GM21423 (cell line): ENCODE data around the gene MAPKAP1.

ENCODE experiments used
- ATAC-seq: cut with Tn5 transposase; IDR thresholded peaks from one replicate; pipeline ENCODE4 v1.9.1; 2021; ENCODE audit warnings: mild to moderate bottlenecking, moderate library complexity; ENCODE audit not compliant: unreplicated experiment

MAPKAP1 gene

DNA sequence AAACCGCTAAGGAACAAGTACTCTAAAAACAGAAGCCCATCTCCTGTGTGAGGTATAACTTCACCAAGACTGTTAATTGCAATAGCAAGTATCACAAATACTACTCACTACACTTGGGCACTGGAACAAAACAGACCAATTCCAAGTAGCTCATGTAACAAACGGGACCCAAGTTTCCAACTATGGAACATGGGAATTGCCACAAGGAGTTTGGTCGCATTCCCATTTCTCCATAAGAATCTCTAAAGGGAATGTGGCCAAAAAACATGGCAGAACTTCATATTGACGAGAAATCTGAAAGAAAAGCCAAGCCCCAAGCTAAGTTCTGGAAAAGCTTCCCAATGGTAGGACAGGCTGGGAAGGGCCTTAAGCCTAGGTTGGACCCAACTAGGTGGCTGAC, 162.5 kb downstream of the MAPKAP1 start:
- ATAC-seq: no peak

GRCh38 chr9:125541840-125542243, 165.2 kb downstream of the MAPKAP1 start:
- ATAC-seq: no peak

DNA sequence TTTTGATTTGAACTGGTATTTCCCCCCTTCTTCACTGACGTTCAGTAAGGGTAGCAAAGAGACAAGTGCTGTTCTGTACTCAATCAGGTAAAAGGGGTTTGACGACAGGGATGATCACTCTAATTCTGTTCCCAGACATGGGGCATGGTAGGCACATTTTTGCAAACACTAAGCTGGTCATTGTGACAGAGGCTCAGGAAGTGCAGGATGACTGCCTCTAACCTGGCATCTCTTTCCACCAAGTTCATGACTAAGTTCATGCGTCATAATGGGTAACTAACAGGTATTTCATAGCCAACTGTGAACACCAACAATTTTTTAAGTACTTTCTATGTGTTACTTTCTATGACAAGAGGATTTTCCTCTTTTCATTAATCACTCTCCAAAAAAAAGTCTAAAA, 166.5 kb downstream of the MAPKAP1 start:
- no peak for ATAC-seq

- no peak for ATAC-seq
These were observed 168.9 kb downstream of the MAPKAP1 start for GRCh38 chr9:125538092-125538473.

DNA sequence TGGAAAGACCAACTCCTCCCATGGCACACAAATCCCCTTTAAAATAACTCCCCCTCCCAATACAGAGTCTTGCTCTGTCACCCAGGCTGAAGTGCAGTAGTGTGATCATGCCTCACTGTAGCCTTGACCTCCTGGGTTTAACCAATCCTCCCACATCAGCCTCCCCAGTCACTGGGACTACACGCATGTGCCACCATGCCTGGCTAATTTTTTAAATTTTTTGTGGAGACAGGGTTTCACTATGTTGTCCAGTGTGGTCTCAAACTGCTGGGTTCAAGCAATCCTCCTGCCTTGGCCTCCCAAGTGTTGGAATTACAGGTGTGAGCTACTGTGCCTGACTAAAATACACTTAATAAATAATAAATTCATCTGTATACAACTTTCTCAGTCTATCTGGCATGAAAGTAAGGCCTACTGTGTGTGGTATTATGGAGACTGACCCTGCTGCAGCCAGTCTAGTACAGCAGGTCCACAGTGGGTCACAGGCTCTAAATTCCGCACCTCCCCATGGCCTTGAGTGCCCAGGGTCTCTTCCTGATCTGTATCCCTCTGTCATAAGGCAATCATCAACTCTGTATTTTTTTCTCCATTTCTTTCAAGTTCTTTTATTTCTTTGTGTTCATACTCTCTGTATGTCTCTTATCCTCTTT, 169.4 kb downstream of the MAPKAP1 start:
- ATAC-seq: no peak

- no peak for ATAC-seq
These were observed 170.2 kb downstream of the MAPKAP1 start for GRCh38 chr9:125536776-125537175.

DNA sequence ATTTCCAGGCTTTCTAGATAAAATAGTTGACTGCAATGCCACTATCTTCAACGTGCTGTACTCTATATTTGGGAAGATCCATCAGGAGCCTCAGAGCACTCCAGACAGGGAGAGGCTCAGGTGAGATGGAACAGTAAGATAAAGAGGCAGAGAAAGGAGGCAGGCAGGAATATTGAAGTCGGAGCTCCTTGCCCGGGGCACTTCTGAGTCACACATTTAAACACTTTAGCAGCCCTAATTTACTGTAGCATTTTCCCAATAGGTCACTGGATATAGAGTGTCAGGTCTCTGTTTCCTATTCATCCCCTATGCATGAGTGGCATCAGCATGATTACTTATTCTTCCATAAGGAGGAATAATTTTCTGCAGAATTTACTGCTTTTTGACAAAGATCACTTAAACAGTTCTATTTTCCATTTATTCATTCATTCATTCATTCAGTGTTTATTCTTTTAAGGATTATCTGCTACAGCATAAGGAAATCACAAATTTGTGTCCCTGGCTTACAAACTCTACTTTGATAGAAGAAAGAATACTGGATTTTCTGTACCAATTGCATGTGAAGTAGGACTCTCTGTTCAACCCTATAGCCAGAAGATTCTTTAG, 170.7 kb downstream of the MAPKAP1 start:
- ATAC-seq: no peak

- ATAC-seq: no peak
These were observed 171.9 kb downstream of the MAPKAP1 start for GRCh38 chr9:125534971-125535701.

- ATAC-seq: no peak
These were observed 174.0 kb downstream of the MAPKAP1 start for GRCh38 chr9:125532812-125533594.

DNA sequence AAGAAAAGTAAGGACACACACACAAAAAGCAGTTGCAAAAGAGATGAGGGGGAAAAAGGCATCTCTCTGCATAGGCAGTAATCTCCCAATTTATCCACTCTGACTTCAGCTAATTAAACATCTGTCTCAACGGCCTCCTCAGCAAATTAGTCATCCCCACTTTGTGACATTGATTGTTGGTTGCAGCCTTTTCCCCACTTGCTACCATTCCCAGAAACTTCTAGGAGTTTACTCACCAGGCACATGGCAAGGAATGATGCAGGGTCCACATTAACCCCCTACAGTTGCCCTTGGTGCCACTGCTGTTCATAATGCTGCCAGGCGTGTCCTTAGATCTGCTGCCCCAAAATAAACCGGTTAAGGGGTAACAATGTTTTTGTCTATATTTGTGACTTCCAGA, 174.6 kb downstream of the MAPKAP1 start:
- ATAC-seq: no peak

DNA sequence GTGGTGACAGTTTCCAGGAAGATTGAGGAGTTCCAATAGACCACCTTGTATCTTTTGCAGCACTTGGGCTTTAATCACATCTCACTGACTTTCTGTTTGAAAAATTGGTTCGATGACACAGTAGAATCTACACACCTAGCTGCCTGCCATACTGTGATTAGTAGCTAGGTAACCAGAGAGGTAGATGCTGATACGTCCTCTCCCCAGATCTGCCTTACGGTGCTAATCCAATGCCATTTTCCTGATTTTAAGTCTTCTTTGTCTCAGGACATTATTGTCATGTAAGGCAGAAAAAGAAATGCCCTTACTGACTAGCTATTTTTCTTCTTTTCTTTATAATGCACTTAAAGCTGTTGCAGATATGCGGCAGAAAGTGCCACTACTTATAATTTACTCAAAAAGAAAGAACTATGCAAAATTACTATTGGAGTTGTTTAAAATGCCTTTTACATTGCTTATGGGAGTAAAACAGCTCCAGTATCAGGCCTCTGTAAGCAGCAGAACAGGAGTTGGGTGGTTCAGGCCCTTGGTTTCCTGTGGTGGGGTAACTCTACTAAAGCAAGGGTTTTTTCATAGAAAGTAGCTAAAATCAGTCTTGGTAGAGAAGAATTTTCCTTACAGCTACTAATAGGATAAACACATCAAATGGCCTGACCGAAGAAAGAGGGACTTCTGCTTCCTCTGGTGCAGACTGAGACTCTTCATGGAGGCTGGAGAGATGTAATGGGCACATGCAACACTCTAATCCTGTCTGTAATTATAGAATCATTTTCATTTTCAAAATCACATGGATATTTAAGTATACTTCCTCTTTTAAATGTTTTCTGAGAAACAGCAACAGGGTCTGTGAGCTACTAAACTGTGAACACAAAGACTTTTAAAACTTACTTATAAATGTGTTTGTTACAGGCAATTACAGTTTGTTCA, 177.2 kb downstream of the MAPKAP1 start:
- peak; percentile 73 for ATAC-seq

DNA sequence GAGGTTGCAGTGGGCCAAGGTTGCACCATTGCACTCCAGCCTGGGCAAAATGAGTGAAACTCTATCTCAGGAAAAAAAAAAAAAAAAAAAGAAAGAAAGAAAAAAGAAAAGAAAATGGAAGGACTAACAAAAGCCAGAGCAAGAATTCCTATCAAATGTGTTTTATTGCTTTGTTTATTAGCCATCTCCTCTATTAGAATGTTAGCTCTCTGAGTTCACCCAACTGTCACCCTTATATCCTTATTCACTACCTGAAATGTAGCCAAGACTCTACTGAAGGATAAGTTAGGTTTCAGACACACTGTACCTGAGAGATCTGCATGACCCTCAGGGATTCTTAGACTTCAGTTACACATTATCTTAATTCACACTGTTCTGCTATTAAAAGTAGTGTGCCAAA, 177.9 kb downstream of the MAPKAP1 start:
- ATAC-seq: no peak

DNA sequence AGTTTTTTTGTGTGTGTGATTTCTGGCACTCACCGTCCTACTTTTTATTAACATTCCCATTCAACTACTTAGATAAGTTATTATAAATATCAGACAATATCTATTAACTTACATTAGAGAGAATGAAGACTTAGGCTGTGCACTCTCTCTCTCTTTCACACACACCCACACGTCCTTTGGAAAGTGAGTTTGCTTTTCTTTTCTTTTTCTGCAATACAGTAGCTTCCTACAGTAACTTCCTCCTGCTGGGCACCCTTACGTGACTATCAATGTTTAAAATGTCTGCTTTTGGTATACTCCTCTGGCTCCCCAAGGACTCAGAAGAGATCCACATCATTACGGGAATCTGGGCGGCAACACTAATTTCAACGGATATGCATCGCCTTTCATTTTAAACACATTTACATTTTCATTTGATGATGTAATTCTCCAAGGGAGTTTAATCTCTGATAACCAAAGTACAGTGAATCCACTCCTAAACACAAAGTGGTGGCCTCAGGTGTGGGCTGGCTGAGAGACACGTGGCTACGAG, 179.5 kb downstream of the MAPKAP1 start:
- ATAC-seq: no peak

- no peak for ATAC-seq
These were observed 180.9 kb downstream of the MAPKAP1 start for GRCh38 chr9:125525921-125526631.

DNA sequence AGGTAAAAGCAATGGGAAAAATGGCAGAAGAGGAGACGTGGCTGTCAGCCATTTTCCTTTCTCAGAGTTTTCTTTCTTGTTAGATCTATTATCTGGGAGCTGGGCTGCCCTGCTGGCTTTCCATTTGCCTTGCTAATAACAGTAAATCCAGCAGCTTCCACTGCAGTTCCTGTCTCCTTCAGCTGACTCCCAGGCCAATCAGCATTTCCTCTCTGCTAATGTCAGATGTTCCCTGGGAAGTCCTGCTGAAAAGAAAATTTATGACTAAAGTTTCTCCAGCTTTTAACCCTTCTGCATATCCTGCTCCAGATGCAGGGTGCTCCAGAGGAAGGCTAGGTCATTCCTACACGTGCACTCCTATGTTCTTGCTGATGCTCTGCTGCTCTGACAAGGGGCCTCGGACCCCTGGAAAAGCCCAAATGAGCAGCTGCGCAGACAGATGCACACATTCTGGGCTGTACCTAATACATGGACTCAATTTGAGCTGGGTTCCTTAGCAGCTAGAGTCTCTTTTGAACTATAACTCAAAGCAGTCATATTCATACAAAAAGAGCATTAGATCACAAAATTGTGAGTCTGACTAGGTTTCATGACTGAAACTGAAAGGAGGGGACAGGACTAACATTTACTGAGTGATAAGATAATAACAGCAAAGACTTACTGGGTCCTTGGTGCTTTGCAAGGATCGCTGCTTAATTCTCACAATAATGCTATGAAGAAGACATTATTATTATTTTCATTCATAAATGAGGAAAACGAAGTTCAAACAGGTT, 182.2 kb downstream of the MAPKAP1 start:
- ATAC-seq: no peak

DNA sequence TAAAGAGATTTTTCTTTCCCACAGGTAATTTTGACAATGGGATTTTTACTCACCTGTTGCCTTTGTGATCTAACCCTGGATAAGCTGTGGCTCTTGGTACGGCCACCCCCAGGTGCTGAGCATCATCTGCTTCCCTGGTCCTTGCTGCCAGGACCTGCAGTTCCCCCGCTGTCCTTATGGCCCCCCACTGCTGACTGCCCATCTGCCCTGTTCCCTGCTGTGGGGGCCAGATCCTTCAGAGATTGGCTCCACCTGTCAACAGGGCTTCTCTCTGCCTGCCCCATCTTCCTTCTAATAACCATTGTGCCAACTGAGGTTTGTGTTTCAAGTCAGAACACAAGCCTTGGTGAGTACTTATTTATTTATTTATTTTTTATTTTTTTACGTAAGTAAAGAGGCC, 183.3 kb downstream of the MAPKAP1 start:
- ATAC-seq: no peak

- ATAC-seq: no peak
These were observed 184.7 kb downstream of the MAPKAP1 start for GRCh38 chr9:125522328-125522725.

- ATAC-seq: no peak
These were observed 185.3 kb downstream of the MAPKAP1 start for GRCh38 chr9:125521462-125522327.
